ENCODE measurements around the gene MOK. TPM values are rescaled to one million over a fixed set of nuclear protein-coding genes. Genes with fewer than 3 reads are reported as not detected.
A peak's percentile ranks its signal among the peaks of the same experiment; 100 is the strongest.

MOK gene
- total RNA-seq, 1 donor = 40.6 TPM

DNA sequence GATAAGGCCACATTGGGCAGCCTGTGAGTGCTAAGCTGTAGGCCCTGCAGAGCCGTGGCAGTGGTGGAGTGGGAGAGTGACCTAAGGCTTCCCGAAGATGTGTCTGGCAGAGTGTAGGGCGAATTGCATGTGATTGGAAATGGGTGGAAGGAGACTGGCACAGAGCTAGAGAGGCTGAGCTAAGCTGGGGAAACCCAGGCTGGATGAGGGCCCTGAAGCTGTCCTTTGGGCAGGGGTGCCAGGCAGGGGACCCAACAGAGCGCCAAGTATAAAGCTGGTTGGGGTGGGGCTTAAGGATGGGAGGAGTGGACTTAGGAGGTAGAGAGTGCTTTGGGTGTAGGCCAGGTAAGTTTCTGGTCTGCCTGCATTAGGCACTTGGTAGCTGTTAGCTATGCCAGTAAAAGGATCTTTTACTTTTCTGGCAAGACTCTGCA lies 117.4 kb downstream of the MOK start:
- TF ChIP-seq, protein P1, sequence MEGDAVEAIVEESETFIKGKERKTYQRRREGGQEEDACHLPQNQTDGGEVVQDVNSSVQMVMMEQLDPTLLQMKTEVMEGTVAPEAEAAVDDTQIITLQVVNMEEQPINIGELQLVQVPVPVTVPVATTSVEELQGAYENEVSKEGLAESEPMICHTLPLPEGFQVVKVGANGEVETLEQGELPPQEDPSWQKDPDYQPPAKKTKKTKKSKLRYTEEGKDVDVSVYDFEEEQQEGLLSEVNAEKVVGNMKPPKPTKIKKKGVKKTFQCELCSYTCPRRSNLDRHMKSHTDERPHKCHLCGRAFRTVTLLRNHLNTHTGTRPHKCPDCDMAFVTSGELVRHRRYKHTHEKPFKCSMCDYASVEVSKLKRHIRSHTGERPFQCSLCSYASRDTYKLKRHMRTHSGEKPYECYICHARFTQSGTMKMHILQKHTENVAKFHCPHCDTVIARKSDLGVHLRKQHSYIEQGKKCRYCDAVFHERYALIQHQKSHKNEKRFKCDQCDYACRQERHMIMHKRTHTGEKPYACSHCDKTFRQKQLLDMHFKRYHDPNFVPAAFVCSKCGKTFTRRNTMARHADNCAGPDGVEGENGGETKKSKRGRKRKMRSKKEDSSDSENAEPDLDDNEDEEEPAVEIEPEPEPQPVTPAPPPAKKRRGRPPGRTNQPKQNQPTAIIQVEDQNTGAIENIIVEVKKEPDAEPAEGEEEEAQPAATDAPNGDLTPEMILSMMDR (IDR thresholded peaks at IDR 0.05; ENCODE audit: insufficient read depth, low read length) = no peak
- DNase-seq (ENCODE audit: low read depth) = peak; percentile 26

DNA sequence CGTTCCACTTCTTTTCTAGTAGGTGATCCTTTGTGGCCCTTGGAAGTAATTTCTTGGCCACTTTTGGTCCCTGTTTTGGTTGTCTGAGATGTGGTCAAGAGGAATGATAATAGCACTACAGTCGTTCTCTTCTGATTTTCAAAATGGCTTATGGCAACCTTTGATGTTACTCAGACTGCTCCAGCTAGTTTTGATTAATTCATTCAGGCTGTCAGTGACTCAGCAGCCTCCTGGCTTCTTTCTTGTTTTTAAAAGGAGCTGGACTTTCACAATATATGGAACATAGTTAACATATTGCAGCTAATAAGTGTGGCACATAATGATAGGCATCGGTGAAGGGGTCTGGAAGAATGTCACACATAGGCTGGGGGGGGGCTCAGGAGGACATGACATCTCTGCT lies 117.9 kb downstream of the MOK start:
- TF ChIP-seq, protein P1 (IDR thresholded peaks at IDR 0.05; ENCODE audit: insufficient read depth, low read length) = no peak
- peak; percentile 88 for DNase-seq (ENCODE audit: low read depth)
- no peak overlapping the region for H3K4me3 ChIP-seq (ENCODE audit: low read depth, low read length)

More for the DNA sequence above, 117.4 kb downstream of the MOK start:
- H3K4me3 ChIP-seq (ENCODE audit: low read depth, low read length) = no peak overlapping the region

DNA sequence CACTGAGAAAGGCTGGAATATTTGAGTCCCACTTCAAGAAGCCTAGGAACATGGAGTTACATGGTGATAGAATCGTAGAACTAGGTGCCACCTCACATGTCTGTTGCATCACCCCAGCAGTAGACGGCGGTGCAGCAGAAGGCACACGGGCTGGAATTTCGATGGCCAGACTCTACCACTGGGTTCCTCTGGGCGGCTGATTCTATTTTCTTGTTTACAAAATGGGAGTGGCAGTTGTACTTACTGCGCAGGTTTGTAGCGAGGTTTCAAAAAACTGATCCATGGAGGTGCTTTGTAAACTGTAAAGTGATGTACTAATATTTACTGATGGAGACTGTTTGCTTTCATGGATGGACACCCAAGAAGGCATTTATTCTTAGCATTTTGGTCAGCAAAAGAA lies 119.6 kb downstream of the MOK start:
- DNase-seq (ENCODE audit: low read depth) = no peak
- H3K4me3 ChIP-seq (ENCODE audit: low read depth, low read length) = no peak overlapping the region
- TF ChIP-seq, protein P1 (IDR thresholded peaks at IDR 0.05; ENCODE audit: insufficient read depth, low read length) = no peak

DNA sequence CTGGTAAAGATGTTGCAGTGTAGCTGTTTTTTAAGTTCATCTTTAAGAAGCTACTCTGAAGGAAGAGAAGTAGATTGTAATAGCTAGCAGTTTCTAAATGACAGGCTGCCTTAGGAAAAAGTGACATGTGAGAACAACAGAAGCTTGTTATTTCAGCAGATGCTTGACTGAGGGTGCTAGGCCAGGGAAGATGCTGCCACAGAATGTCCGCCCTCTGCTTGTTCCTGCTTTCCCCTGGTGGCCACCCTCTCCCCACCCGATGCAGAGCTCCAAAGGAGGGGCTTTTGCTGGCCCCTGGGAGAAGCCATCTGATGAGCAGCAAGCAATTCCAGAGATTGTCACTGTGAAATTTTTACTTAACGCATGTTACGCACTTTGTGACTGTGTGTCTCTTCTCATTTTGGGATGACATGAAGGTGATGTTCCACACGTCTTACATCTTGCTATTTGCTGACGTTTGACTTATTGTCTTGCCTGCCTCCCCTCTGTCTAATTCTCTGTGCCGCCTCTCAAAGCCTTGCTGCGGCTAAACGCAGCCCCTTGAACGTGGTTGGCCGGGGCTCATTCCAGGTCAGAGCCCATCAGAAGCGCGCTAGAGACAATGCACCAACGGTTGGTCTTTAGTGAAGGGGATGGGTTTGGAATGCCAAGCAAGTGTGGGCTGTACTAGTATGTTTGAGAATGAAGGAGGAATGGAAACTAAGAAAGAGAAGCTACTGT lies 120.5 kb downstream of the MOK start:
- no peak overlapping the region for H3K4me3 ChIP-seq (ENCODE audit: low read depth, low read length)
- DNase-seq (ENCODE audit: low read depth) = no peak
- TF ChIP-seq, protein P1 (IDR thresholded peaks at IDR 0.05; ENCODE audit: insufficient read depth, low read length) = no peak

DNA sequence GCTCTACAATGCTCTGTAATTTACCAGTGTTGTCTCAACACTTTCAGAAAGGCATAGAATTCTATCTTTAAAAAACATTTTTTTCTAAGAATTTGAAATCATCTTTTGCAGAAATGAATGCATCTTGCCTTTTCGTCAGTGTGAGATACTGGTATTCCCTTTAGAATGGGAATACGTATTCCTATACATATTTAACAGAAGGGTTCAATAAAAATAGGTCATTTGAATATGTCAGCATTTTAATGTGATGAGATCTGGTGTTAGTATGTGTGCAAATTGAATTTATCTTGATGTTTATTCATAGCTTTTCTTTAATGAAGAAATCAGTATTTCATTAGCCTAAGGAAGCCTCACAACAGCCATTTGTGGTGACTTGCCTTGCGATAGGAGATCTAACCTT lies 121.1 kb downstream of the MOK start:
- TF ChIP-seq, protein P1 (IDR thresholded peaks at IDR 0.05; ENCODE audit: insufficient read depth, low read length) = no peak
- H3K4me3 ChIP-seq (ENCODE audit: low read depth, low read length) = no peak overlapping the region
- no peak for DNase-seq (ENCODE audit: low read depth)

DNA sequence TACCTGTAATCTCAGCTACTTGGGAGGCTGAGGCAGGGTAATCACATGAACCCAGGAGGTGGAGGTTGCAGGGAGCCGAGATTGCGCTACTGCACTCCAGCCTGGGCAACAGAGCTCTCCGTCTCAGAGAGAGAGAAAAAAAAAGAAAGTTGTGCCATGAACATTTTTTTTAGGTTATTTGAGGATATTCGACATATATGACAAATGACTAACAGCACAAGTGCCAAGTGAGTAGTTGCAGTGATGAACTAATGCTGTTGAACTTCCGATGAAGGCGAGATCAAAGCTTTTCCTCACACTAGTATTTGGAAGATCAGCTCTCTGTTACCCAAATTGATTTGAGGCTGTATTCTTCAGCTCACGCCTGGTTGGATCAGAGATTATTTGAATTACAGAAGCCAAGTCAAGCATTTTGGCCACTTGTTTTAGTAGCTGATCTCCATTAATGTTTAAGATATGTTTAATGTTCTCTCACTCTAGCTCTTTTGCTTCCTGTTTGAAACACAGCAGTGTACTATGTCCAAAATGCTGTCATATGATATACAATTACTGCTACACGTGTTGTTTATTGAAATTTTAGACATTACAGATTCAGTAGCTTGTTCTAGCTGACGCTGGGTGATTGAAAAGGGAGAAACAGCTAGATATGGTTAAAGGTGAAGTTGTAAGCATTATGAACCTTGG lies 121.9 kb downstream of the MOK start:
- TF ChIP-seq, protein P1 (IDR thresholded peaks at IDR 0.05; ENCODE audit: insufficient read depth, low read length) = no peak
- DNase-seq (ENCODE audit: low read depth) = peak; percentile 45
- H3K4me3 ChIP-seq (ENCODE audit: low read depth, low read length) = no peak overlapping the region
